Head of caudate nucleus (tissue), 42 donors: ENCODE measurements around the gene PDE9A.
A peak's percentile ranks its signal among the peaks of the same experiment; 100 is the strongest.

Experiments used
- DNase-seq, 42 donors: peaks; one replicate each; pipeline versions ENCODE4 v3.0.0 to v3.0.0-alpha.2; 2020 to 2021; ENCODE audit warnings: mixed read lengths in 7 of 42
- intact Hi-C: fragments of 100-400 bp; cut with DNase I; formaldehyde crosslinking; loops from one replicate; pipeline ENCODE4 v1.15.0; 2022

Gene PDE9A

GRCh38 chr21:42637267-42638041 is 16.0 kb upstream of the PDE9A start:
- intact Hi-C loops: loop anchor here (10.0 kb wide), 1 partner anchor 57 kb away; no protein-coding TSS in a partner anchor
- DNase-seq: peak in 2 of 42 donors; percentile 1 to 12

DNA sequence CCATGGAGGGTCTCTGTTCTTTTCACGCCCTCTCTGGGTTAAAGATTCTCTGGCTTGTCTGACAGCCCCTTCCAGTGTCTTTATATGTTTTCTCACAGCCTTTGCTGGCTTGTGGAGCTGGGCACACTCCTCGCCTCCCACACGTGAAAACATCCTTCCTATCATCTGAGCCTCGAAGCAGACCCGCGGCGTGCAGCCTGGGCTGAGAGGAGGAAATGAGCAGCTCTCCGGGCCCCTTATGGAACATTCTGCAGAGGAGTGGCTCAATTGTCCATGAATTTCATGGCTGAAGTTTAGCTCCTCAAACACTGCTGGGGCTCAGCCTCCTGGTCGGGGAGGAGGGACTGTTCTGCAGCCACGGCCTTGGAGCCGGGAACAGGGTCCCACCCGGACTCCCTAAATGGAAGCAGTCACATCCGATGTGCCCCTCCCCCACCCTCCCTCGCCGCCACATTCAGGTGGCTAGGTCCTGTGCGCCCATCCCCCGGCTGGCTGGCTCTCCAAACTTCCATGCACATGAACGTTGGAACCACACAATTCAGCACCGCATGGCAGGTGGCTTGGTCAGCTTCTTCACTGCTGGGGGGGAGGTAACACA is 15.1 kb upstream of the PDE9A start:
- intact Hi-C loops: loop anchor here (10.0 kb wide), 1 partner anchor 56 kb away; no protein-coding TSS in a partner anchor
- peak in 1 of 42 donors; percentile 10 for DNase-seq

DNA sequence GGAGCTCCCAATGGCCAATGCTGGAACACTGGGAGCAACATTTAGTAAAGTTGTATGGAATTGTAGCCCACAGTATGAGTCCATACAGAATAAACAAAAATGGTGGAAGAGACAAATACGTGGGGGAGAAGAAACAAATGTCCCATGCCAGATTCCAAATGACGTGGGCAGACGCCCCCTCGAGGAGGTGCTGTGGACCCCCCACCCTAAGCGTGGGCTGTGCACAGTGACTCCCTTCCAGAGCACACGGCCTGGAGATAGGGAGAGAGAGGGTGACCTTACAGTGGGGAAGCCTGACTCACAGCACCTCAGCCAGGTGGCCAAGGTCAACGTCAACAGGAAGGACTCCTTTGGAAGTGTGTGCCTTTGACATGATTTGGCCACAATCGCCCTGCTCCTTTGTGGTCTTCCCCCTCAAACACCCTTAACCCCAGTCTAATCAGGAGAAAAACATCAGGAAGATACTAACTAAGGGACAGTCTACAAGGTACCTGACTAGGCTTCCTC is 13.7 kb upstream of the PDE9A start:
- intact Hi-C loops: loop anchor here (10.0 kb wide), 2 partner anchors 45 to 55 kb away; no protein-coding TSS in a partner anchor
- DNase-seq: peak in 1 of 42 donors; percentile 5

DNA sequence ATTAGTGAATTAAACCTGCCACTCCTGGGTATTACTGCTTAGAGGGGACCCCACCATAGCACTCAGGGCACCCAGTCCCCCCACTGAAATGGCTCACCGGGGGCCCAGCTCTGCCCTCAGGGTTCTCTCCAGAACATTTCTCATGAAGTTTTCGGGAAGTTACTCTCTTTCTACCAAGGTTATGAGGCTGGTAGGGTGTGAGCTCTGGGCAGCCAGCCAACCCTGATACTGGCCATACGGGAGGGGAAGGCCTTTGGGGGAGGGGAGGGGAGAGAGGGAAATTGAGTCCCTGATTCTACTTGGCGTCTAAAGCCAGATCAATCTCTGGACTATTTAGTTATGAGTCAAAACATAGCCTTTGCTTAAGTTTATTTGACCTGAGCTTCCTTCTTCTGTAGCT is 12.9 kb upstream of the PDE9A start:
- intact Hi-C loops: loop anchor here (10.0 kb wide), 1 partner anchor 46 kb away; no protein-coding TSS in a partner anchor
- DNase-seq: peak in 1 of 42 donors; percentile 10

DNA sequence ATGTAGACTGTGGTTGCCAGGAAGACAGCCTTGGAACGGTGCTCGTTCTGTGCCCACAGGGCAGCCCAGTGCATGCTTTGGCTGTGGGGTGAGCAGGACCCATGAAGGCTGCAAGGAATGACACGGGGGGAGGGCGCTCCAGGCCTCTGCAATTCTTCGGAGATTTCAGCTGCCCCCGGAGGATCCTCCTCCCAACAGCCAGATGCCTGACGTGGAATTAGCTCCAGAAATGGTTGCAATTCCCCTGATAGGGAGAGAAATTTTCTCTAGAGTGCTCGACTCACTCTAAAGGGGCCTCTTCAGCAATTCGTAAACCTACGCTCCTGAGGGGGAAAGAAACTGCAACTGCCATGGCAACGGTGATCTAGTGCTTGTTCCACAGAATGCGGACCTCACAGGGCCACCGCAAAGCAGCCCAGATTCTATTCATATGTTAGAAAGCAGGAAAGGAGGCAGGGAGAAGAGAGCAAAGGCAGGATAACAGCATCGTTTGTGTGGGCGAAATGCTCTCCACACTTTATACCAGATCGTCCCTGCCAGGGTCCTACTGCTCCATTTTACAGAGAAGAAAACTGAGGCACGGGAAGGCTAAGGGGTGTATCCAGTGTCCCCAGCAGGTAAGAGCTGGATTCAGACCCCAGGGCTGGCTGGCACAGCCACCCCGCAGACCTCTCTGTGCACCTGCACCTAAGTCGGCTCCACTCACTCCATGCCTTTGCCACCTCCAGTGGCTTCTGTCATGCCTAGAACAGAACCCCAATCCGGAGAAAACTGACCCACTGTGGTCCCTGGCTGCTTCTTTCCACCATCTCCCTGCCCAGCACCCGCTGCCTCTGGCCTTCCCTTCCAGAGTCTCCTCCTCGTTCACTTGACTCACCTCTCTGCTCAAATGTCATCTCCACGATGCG is 11.9 kb upstream of the PDE9A start:
- intact Hi-C loops: loop anchor here (10.0 kb wide), 1 partner anchor 47 kb away; no protein-coding TSS in a partner anchor
- DNase-seq: peak in 21 of 42 donors; percentile 38 to 73 (median 51)

DNA sequence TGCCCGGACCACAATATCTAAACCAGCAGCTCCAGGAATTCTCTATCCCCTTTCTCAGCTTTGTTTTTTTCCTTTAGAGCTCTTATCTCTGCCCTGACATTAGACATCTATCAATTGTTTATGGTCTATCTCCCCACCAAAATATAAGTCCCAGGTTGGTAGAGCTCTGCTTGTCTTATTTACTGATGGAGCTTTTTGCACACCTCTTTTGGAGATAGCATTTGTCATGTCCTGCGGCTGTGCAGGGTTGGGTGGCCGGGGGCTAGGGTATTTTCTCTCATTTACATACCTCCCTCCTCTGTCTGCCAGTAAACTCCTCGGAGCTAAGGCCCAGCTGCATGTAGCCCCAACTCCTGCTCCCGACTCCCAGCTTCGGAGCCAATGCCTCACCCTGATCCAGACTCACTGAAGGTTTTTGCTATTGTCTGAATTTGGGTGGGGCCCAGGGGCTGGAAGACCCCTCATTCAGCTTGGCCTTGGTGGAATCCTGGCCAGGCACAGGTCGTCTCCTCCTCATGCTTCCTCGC is 11.1 kb upstream of the PDE9A start:
- DNase-seq: peak in 2 of 42 donors; percentile 7 to 27

GRCh38 chr21:42644223-42645208 is 8.9 kb upstream of the PDE9A start:
- DNase-seq: peak in 1 of 42 donors; percentile 28

More for the DNA sequence above, 11.1 kb upstream of the PDE9A start:
- intact Hi-C loops: loop anchor here (10.0 kb wide), 1 partner anchor 47 kb away; no protein-coding TSS in a partner anchor

DNA sequence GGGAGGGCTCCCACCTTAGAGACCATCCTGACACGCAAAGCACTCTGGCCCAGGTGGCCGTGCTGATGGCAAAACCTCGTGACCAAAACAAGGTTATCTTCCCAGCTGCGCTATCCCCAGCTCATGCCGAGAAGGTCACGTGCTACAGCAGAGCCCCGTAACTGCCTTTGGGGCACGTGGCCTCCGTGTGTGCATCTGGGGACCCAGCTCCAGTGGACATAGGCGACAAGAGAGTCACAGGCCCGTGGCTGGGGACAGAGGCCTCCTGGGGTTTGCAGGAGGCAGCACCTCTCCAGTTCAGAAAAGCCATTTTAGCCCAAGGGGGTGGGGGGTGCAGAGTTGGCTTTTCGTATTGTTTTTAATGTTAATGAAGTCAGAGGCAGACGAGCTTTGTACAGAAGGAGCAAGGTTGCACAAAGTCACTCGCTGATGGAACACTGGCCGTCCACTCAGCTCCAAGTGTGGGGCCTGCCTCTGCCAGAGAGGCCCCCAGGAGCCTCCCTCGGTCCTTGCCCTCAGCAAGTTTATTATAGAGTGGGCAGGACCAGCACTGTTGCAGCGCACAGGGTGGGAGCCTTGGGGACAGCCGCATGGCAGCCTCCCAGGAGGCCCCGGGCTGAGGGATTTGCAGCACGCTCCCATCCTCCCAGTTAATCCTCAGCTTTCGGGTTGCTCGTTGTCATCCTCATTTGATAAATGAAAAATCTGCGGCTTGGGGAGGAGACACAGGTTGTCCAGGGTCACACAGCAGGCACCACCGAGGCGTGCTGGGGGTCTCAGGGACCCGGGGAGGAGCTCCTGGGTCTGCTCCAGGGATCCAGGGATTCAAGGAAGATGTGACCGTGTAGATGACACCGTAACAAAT is 8.0 kb upstream of the PDE9A start:
- peak in 2 of 42 donors; percentile 10 to 13 for DNase-seq
- intact Hi-C loops: loop anchor here (10.0 kb wide), 1 partner anchor 51 kb away; no protein-coding TSS in a partner anchor

More at GRCh38 chr21:42644223-42645208, 8.9 kb upstream of the PDE9A start:
- intact Hi-C loops: loop anchor here (10.0 kb wide), 1 partner anchor 50 kb away; no protein-coding TSS in a partner anchor

DNA sequence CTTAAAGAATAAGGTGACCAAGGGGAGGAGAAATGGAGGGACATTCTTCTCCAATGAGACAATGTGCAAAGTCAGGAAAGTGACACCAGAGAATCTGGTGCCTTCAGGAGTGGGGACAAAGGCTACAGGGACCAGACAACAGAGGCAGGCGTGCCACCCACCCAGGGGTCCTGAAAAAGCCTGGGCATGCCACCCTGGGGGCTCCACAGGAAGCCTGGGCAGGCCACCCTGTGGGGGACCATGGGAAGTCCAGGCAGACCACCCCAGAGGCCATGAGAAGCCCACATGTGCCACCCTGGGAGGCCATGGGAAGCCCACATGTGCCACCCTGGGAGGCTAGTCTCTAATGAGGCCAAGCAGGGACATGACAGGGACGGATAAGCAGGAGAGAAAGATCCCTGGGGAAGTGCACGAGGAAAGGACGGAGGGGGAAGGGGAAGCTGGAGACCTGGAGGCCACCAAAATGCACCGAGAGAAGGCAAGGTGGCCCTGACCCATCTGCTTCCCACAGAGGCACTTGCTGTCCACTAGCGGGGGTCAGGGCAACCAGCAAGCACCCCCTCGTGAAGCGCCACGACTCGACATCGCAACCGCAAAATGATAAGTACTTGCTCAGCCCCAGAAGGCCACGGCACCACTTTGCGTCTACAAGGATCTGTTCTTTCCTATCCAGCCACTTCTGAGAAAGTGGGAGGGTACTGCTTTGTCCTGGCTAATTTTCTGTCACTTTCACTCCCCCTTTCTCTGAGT is 7.2 kb upstream of the PDE9A start:
- DNase-seq: peak in 2 of 42 donors; percentile 10 to 26
- intact Hi-C loops: loop anchor here (10.0 kb wide), 1 partner anchor 51 kb away; no protein-coding TSS in a partner anchor

DNA sequence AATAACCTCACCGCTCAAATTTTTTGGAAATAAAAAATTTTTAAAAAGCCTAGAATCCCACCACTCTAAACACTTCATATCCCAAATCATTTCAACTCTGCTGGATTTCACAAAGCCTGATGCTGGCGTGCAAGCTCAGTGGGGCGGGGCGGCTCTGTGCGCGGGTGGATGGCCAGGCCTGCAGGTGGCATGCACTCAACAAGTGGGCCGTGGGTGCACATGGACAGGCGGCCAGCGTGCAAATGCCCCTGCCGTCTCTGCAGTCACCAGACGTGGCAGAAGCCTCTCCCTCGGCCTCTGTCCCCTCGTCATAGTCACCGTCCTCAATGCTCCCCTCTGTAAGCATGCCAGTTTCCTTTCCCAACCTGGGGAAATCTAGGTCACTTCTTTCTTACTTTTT is 6.6 kb upstream of the PDE9A start:
- intact Hi-C loops: loop anchor here (10.0 kb wide), 1 partner anchor 52 kb away; no protein-coding TSS in a partner anchor
- peak in 2 of 42 donors; percentile 10 to 33 for DNase-seq

DNA sequence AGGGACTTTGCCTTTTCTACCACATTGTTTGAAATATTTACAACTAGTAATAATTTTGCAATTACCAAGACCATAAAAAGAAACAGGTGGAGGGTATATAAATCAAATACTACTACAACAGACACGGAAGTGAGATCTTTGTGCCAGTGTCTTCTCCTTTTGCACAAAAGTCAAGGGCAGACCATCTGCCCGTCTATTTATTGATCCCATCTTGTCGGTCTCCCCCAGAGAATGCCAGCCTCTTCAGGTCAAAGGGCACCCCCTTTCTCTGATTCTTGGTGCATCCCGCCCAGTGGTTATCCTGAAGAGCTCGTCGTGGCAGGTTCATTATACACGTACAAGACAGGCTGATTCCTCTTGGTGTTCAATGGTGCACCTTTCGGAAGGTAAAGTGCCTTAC is 4.8 kb upstream of the PDE9A start:
- DNase-seq: peak in 1 of 42 donors; percentile 4
- intact Hi-C loops: loop anchor here (10.0 kb wide), 1 partner anchor 54 kb away; no protein-coding TSS in a partner anchor

GRCh38 chr21:42649122-42650032 is 4.0 kb upstream of the PDE9A start:
- intact Hi-C loops: loop anchor here (10.0 kb wide), 1 partner anchor 55 kb away; no protein-coding TSS in a partner anchor
- DNase-seq: peak in 2 of 42 donors; percentile 4 to 16

GRCh38 chr21:42650033-42650370 is 3.4 kb upstream of the PDE9A start:
- intact Hi-C loops: no loop called here
- peak in 1 of 42 donors; percentile 22 for DNase-seq
